ENCODE data around the gene ZNF536.

The ZNF536 gene

DNA sequence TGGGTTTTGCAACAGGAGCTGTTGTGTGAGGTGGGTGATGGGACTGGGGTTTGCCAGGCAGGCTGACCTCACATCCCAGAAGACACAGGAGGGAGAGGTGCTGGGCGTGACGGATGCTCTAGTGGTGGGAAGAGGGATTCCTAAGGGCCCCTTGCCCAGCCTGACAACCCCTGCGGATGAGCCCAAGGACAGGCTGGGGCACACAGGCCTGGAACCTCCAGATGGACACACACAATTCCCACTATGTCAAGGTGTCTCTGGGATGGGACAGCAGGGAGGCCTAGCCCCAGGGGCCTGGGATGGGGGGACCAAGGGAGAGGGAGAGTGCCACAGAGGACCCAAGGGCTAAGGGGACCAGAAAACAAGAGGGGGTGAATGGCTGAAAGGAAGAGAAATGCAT is 191.5 kb downstream of the ZNF536 start:
- ChIA-PET CTCF (no interaction called here), POLR2A (no interaction called here)
- DNase-seq (ENCODE audit: extremely low spot score): no peak
- no peak for TF ChIP-seq CTCF (IDR thresholded peaks at IDR 0.05; ENCODE audit: control extremely low read depth, extremely low read depth, low read depth, missing control alignments)

DNA sequence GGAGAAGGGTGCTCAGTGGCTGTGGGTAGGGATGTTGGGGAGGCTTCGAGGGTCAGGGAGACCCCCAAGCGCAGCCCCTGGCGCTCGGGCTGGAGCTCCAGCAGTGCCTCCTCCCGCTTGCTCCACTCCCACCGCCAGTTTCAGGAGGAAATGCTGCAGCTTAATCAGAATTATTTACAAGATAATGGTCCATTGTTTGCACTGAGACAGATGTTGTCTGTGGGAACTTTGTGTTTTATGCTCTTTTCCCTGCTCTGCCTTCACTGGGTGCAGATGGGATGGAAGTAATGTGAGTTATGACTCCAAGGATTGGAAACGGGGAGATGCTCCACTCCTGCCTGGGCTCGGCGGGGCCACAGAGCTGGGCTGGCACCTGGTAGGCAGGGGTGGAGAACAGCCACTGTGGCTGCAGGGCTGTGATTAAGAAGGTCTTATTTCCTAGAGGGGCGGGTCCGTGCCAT is 192.4 kb downstream of the ZNF536 start:
- CTCF ChIA-PET: no interaction called here
- TF ChIP-seq CTCF (IDR thresholded peaks at IDR 0.05; ENCODE audit: control extremely low read depth, extremely low read depth, low read depth, missing control alignments): no peak
- no peak for DNase-seq (ENCODE audit: extremely low spot score)
- POLR2A ChIA-PET: no interaction called here

DNA sequence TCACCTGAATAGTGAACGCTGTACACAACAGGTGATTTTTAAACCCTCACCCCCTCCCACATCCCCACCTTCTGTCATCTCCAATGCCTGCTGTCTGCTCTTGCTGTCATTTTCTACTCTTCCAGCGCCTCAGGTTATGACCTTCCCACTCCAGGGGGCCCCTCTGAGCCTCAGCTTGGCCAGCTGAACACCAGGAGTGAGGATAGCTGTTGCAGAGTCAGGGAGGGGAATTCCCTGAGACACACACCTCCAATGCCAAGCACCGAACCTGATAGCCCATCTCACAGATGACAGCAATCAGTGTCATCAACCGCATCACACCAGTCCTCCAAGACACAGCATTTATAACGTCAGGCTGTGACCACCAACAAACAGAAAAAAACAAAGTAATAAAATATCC is 193.5 kb downstream of the ZNF536 start:
- POLR2A ChIA-PET: no interaction called here
- CTCF ChIA-PET: no interaction called here
- no peak for DNase-seq (ENCODE audit: extremely low spot score)
- no peak for TF ChIP-seq CTCF (IDR thresholded peaks at IDR 0.05; ENCODE audit: control extremely low read depth, extremely low read depth, low read depth, missing control alignments)

- no peak for DNase-seq (ENCODE audit: extremely low spot score)
- CTCF ChIA-PET: no interaction called here
- POLR2A ChIA-PET: no interaction called here
- no peak for TF ChIP-seq CTCF (IDR thresholded peaks at IDR 0.05; ENCODE audit: control extremely low read depth, extremely low read depth, low read depth, missing control alignments)
These were observed 194.7 kb downstream of the ZNF536 start for GRCh38 chr19:30566681-30567420.

DNA sequence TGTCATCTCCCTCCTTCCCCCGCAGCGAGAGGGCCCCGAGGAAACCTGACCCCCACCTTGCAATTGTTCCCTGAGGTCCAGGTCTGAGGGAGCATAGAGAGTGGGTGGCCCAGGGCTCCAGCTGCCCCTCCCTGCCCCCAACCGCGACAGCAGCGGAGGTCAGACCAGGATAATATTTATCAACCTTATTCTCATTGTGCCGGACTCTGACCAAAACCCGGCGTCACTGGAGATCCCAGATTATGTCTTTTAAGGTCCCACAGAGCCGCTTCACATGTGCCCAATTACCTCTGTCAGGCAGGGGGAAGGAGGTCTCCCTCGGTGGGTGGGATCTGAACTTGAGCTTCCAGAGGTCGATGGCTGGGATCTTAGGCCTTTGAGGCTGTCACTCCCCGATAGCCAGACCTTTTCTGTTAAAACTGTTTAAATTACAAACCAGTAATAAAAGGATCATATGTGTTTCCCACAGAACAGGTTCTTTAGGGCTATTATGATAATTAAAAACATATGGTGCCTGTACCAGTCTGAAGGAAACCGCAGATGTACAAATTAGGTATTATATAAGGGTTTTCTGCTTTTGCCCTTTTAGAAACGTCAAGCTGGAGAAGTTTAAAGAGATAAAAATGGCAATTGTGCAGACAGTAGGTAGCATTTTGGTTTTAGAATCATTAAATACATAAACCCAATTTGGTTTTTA is 195.5 kb downstream of the ZNF536 start:
- TF ChIP-seq CTCF (IDR thresholded peaks at IDR 0.05; ENCODE audit: control extremely low read depth, extremely low read depth, low read depth, missing control alignments): no peak
- POLR2A ChIA-PET: no interaction called here
- CTCF ChIA-PET: no interaction called here
- no peak for DNase-seq (ENCODE audit: extremely low spot score)

- no peak for DNase-seq (ENCODE audit: extremely low spot score)
- CTCF ChIA-PET: no interaction called here
- no peak for TF ChIP-seq CTCF (IDR thresholded peaks at IDR 0.05; ENCODE audit: control extremely low read depth, extremely low read depth, low read depth, missing control alignments)
- POLR2A ChIA-PET: no interaction called here
These were observed 198.0 kb downstream of the ZNF536 start for GRCh38 chr19:30570194-30570593.
